ENCODE results near the gene FECH. TPM values are rescaled to one million over a fixed set of nuclear protein-coding genes. Genes with fewer than 3 reads are reported as not detected.

Gene FECH
- total RNA-seq = 17.4 and 21.9 TPM in 2 replicates

- Mint-ChIP-seq H3K27ac (peak within 1 kb of the TSS; percentile 67), H3K9me3 (no peaks in the 10 kb centered on the region), H3K4me3 (ENCODE audit: low read depth) (peak within 1 kb of the TSS; percentile 87), H3K4me1 (ENCODE audit: low read depth) (peaks cover 16% of the 10 kb centered on the region), H3K27me3 (ENCODE audit: low read depth) (no peaks in the 10 kb centered on the region), H3K36me3 (ENCODE audit: low read depth) (peaks cover 7% of the 10 kb centered on the region)
- DNase-seq (ENCODE audit: low spot score) = peak; percentile 66
- intact Hi-C loops (cut with micrococcal nuclease) = loop anchor here (1.0 to 10.0 kb wide), 2 partner anchors 35 to 932 kb away; partner anchors contain the start of genes NARS1 and WDR7
Measured at GRCh38 chr18:57586251-57587049, at the start of gene FECH. TSS of gene FECH (minus strand) at chr18:57586702. CDS start at chr18:57586620, 82 bp downstream.

- intact Hi-C loops (cut with micrococcal nuclease) = no loop called here
- Mint-ChIP-seq H3K27ac (no peak overlapping the region), H3K27me3 (ENCODE audit: low read depth) (no peaks in the 10 kb centered on the region), H3K4me1 (ENCODE audit: low read depth) (peaks cover 12% of the 10 kb centered on the region), H3K4me3 (ENCODE audit: low read depth) (no peak overlapping the region), H3K9me3 (no peaks in the 10 kb centered on the region), H3K36me3 (ENCODE audit: low read depth) (peaks cover 6% of the 10 kb centered on the region)
- no peak for DNase-seq (ENCODE audit: low spot score)
Measured at GRCh38 chr18:57635003-57635822, 48.7 kb upstream of the FECH start.

- H3K27me3 Mint-ChIP-seq (ENCODE audit: low read depth) = no peaks in the 10 kb centered on the region
- peak overlapping the region; percentile 63 for H3K4me3 Mint-ChIP-seq (ENCODE audit: low read depth)
- peaks cover 6% of the 10 kb centered on the region for H3K36me3 Mint-ChIP-seq (ENCODE audit: low read depth)
- no peak overlapping the region for H3K27ac Mint-ChIP-seq
- DNase-seq (ENCODE audit: low spot score) = no peak
- H3K4me1 Mint-ChIP-seq (ENCODE audit: low read depth) = peaks cover 15% of the 10 kb centered on the region
- no peaks in the 10 kb centered on the region for H3K9me3 Mint-ChIP-seq
- intact Hi-C loops (cut with micrococcal nuclease) = loop anchor here (5.0 kb wide), 4 partner anchors 211 to 506 kb away; partner anchors contain the start of gene NEDD4L
Measured at GRCh38 chr18:57631697-57632096, 45.2 kb upstream of the FECH start.

- H3K9me3 Mint-ChIP-seq = no peaks in the 10 kb centered on the region
- H3K36me3 Mint-ChIP-seq (ENCODE audit: low read depth) = peaks cover 6% of the 10 kb centered on the region
- H3K27me3 Mint-ChIP-seq (ENCODE audit: low read depth) = no peaks in the 10 kb centered on the region
- peak overlapping the region; percentile 86 for H3K27ac Mint-ChIP-seq
- peak overlapping the region; percentile 92 for H3K4me3 Mint-ChIP-seq (ENCODE audit: low read depth)
- intact Hi-C loops (cut with micrococcal nuclease) = loop anchor here (1.0 to 5.0 kb wide), 5 partner anchors 10 to 506 kb away; partner anchors contain the start of genes NARS1 and NEDD4L
- peaks cover 15% of the 10 kb centered on the region for H3K4me1 Mint-ChIP-seq (ENCODE audit: low read depth)
- DNase-seq (ENCODE audit: low spot score) = no peak
Measured at GRCh38 chr18:57630754-57631595, 44.5 kb upstream of the FECH start.

GRCh38 chr18:57630002-57630753, 43.7 kb upstream of the FECH start:
- Mint-ChIP-seq H3K9me3 (no peaks in the 10 kb centered on the region), H3K27ac (peak overlapping the region; percentile 86), H3K4me1 (ENCODE audit: low read depth) (peaks cover 14% of the 10 kb centered on the region), H3K27me3 (ENCODE audit: low read depth) (no peaks in the 10 kb centered on the region), H3K36me3 (ENCODE audit: low read depth) (peaks cover 6% of the 10 kb centered on the region), H3K4me3 (ENCODE audit: low read depth) (peak overlapping the region; percentile 92)
- peak; percentile 91 for DNase-seq (ENCODE audit: low spot score)
- intact Hi-C loops (cut with micrococcal nuclease) = loop anchor here (1.0 to 5.0 kb wide), 5 partner anchors 9 to 507 kb away; partner anchors contain the start of genes NARS1 and NEDD4L

GRCh38 chr18:57629422-57629821, 42.9 kb upstream of the FECH start:
- Mint-ChIP-seq H3K4me3 (ENCODE audit: low read depth) (peak overlapping the region; percentile 92), H3K36me3 (ENCODE audit: low read depth) (peaks cover 4% of the 10 kb centered on the region), H3K4me1 (ENCODE audit: low read depth) (peaks cover 14% of the 10 kb centered on the region), H3K9me3 (no peaks in the 10 kb centered on the region), H3K27ac (peak overlapping the region; percentile 86), H3K27me3 (ENCODE audit: low read depth) (no peaks in the 10 kb centered on the region)
- intact Hi-C loops (cut with micrococcal nuclease) = loop anchor here (10.0 kb wide), 1 partner anchor 125 kb away; no protein-coding TSS in a partner anchor
- no peak for DNase-seq (ENCODE audit: low spot score)

- intact Hi-C loops (cut with micrococcal nuclease) = loop anchor here (10.0 kb wide), 1 partner anchor 127 kb away; no protein-coding TSS in a partner anchor
- peaks cover 3% of the 10 kb centered on the region for H3K36me3 Mint-ChIP-seq (ENCODE audit: low read depth)
- H3K4me1 Mint-ChIP-seq (ENCODE audit: low read depth) = peaks cover 16% of the 10 kb centered on the region
- H3K27me3 Mint-ChIP-seq (ENCODE audit: low read depth) = no peaks in the 10 kb centered on the region
- H3K27ac Mint-ChIP-seq = no peak overlapping the region
- DNase-seq (ENCODE audit: low spot score) = no peak
- H3K4me3 Mint-ChIP-seq (ENCODE audit: low read depth) = no peak overlapping the region
- no peaks in the 10 kb centered on the region for H3K9me3 Mint-ChIP-seq
Measured at GRCh38 chr18:57627488-57627887, 41.0 kb upstream of the FECH start.

- intact Hi-C loops (cut with micrococcal nuclease) = loop anchor here (5.0 to 10.0 kb wide), 2 partner anchors 130 to 988 kb away; partner anchors contain the start of gene TXNL1
- H3K9me3 Mint-ChIP-seq = no peaks in the 10 kb centered on the region
- no peak for DNase-seq (ENCODE audit: low spot score)
Measured at GRCh38 chr18:57624988-57625387, 38.5 kb upstream of the FECH start.

GRCh38 chr18:57621246-57621604, 34.7 kb upstream of the FECH start:
- Mint-ChIP-seq H3K36me3 (ENCODE audit: low read depth) (peaks cover 31% of the 10 kb centered on the region), H3K27me3 (ENCODE audit: low read depth) (no peaks in the 10 kb centered on the region), H3K4me1 (ENCODE audit: low read depth) (peaks cover 11% of the 10 kb centered on the region), H3K9me3 (no peaks in the 10 kb centered on the region), H3K4me3 (ENCODE audit: low read depth) (peak overlapping the region; percentile 95), H3K27ac (peak overlapping the region; percentile 97)
- DNase-seq (ENCODE audit: low spot score) = no peak
- intact Hi-C loops (cut with micrococcal nuclease) = loop anchor here (1.0 to 10.0 kb wide), 5 partner anchors 9 to 984 kb away; partner anchors contain the start of genes FECH, TXNL1 and WDR7

More at GRCh38 chr18:57624988-57625387, 38.5 kb upstream of the FECH start:
- Mint-ChIP-seq H3K4me3 (ENCODE audit: low read depth) (no peak overlapping the region), H3K4me1 (ENCODE audit: low read depth) (peaks cover 9% of the 10 kb centered on the region), H3K36me3 (ENCODE audit: low read depth) (peaks cover 12% of the 10 kb centered on the region), H3K27me3 (ENCODE audit: low read depth) (no peaks in the 10 kb centered on the region), H3K27ac (no peak overlapping the region)

GRCh38 chr18:57619876-57620275, 33.4 kb upstream of the FECH start:
- Mint-ChIP-seq H3K4me1 (ENCODE audit: low read depth) (peaks cover 11% of the 10 kb centered on the region), H3K36me3 (ENCODE audit: low read depth) (peaks cover 38% of the 10 kb centered on the region), H3K27me3 (ENCODE audit: low read depth) (no peaks in the 10 kb centered on the region), H3K4me3 (ENCODE audit: low read depth) (peak overlapping the region; percentile 95), H3K27ac (no peak overlapping the region), H3K9me3 (no peaks in the 10 kb centered on the region)
- intact Hi-C loops (cut with micrococcal nuclease) = loop anchor here (5.0 to 10.0 kb wide), 2 partner anchors 135 to 983 kb away; partner anchors contain the start of gene TXNL1
- no peak for DNase-seq (ENCODE audit: low spot score)

- intact Hi-C loops (cut with micrococcal nuclease) = no loop called here
Measured at GRCh38 chr18:57618910-57619309, 32.4 kb upstream of the FECH start.

More at GRCh38 chr18:57618910-57619309, 32.4 kb upstream of the FECH start:
- no peaks in the 10 kb centered on the region for H3K9me3 Mint-ChIP-seq
- no peak overlapping the region for H3K27ac Mint-ChIP-seq
- peaks cover 11% of the 10 kb centered on the region for H3K4me1 Mint-ChIP-seq (ENCODE audit: low read depth)
- no peak for DNase-seq (ENCODE audit: low spot score)
- H3K36me3 Mint-ChIP-seq (ENCODE audit: low read depth) = peaks cover 44% of the 10 kb centered on the region
- no peak overlapping the region for H3K4me3 Mint-ChIP-seq (ENCODE audit: low read depth)
- no peaks in the 10 kb centered on the region for H3K27me3 Mint-ChIP-seq (ENCODE audit: low read depth)
